Hepatocyte (in vitro differentiated cells): Measurements from ENCODE around the gene NEUROG1.

Experiments used
- CTCF ChIP-seq: fragments of 200-600 bp; sonication (generic); IDR thresholded peaks from 2 replicates; pipeline ENCODE4 v1.5.1; 2016; ENCODE audit warnings: antibody characterized with exemption, mild to moderate bottlenecking; ENCODE audit not compliant: poor library complexity
- EZH2 ChIP-seq: fragments of 200-600 bp; sonication (generic); IDR thresholded peaks from 2 replicates; pipeline ENCODE4 v1.6.1; 2016; ENCODE audit warnings: antibody characterized with exemption, mild to moderate bottlenecking, borderline replicate concordance
- EZH2phosphoT487 ChIP-seq: fragments of 200-600 bp; sonication (generic); IDR thresholded peaks from one replicate; pipeline ENCODE4 v1.6.1; 2018; ENCODE audit warnings: antibody characterized with exemption, mild to moderate bottlenecking, low read depth, moderate library complexity; ENCODE audit not compliant: unreplicated experiment, severe bottlenecking

GRCh38 chr5:135571902-135572301, 36.1 kb upstream of the NEUROG1 start:
- TF ChIP-seq EZH2 (no peak), CTCF (no peak), EZH2phosphoT487 (no peak)
